Colonic mucosa (tissue), 4 donors: ENCODE measurements around the gene SPCS2. TPM values are rescaled to one million over a fixed set of nuclear protein-coding genes. Genes with fewer than 3 reads are reported as not detected.
"Not testable (repeated sequence)": the region's sequence is repeated elsewhere in the genome, so short reads cannot be mapped to it uniquely, and the experiment has no call there.

ENCODE experiments used
- DNase-seq: peaks from one replicate; pipeline ENCODE4 v3.0.0-alpha.2; 2020
- H3K27ac ChIP-seq: fragments of 200-600 bp; one replicate; pipeline ENCODE4 v1.8.0; 2021
- H3K27me3 ChIP-seq: fragments of 200-600 bp; one replicate; pipeline ENCODE4 v1.8.0; 2021
- H3K36me3 ChIP-seq: fragments of 200-600 bp; one replicate; pipeline ENCODE4 v1.8.0; 2021
- H3K4me1 ChIP-seq: fragments of 200-600 bp; one replicate; pipeline ENCODE4 v1.8.0; 2021; ENCODE audit warnings: mild to moderate bottlenecking
- H3K4me3 ChIP-seq: fragments of 200-600 bp; one replicate; pipeline ENCODE4 v1.8.0; 2021
- H3K9ac ChIP-seq, 2 donors: one replicate each; pipeline ENCODE4 v1.7.0; 2013; ENCODE audit warnings: control low read depth in 2 of 2, low read depth in 2 of 2, low read length in 2 of 2
- H3K9me3 ChIP-seq: fragments of 200-600 bp; one replicate; pipeline ENCODE4 v1.8.0; 2021
- CTCF ChIP-seq: fragments of 200-600 bp; IDR thresholded peaks from one replicate; pipeline ENCODE4 v1.8.0; 2022; ENCODE audit warnings: antibody characterized with exemption, mild to moderate bottlenecking
- intact Hi-C: fragments of 100-400 bp; cut with DNase I; formaldehyde crosslinking; loops from one replicate; pipeline ENCODE4 v1.14.1; 2022
- total RNA-seq, 2 donors: library from RNA; stranded (reverse); fragmentation: NEBNext Ultra II Directional in 1 of 2; extraction: Animal tissue kit (Norgen Biotek cat#: 25700) in 1 of 2; gene quantifications; one replicate each; pipeline ENCODE4 v1.2.1, GENCODE V29; 2021
- donor health status: healthy.
- donor health status: DM: no; HTN: no; CAD: no.
- donor health status: DM: no; HTN: no; CAD: no.

Gene SPCS2
- total RNA-seq, 2 donors from 2014 or later, result 147 to 180 TPM

GRCh38 chr11:74988541-74989259, 39.6 kb downstream of the SPCS2 start, which contains the start of gene NEU3:
NEU3 (plus strand) TSS chr11:74988933; CDS start chr11:74989061, 128 bp downstream.
- H3K4me1 ChIP-seq, result peaks cover 5% of the 10 kb centered on the region
- no peak within 1 kb of the TSS for H3K27ac ChIP-seq
- H3K9me3 ChIP-seq, result no peaks in the 10 kb centered on the region
- peak within 1 kb of the TSS; percentile 81 for H3K4me3 ChIP-seq
- H3K27me3 ChIP-seq, result no peaks in the 10 kb centered on the region
- intact Hi-C loops, result no loop called here
- DNase-seq, result peak; percentile 87
- H3K9ac ChIP-seq, result peak within 1 kb of the TSS; percentile 79 to 81
- no peaks in the 10 kb centered on the region for H3K36me3 ChIP-seq
- no peak for TF ChIP-seq CTCF

GRCh38 chr11:74989260-74989638, 40.2 kb downstream of the SPCS2 start:
- H3K36me3 ChIP-seq, result no peaks in the 10 kb centered on the region
- peak; percentile 20 for DNase-seq
- no peaks in the 10 kb centered on the region for H3K9me3 ChIP-seq
- peak overlapping the region; percentile 81 for H3K4me3 ChIP-seq
- H3K27me3 ChIP-seq, result no peaks in the 10 kb centered on the region
- TF ChIP-seq CTCF, result no peak
- H3K27ac ChIP-seq, result no peak overlapping the region
- peak overlapping the region; percentile 79 to 81 for H3K9ac ChIP-seq
- intact Hi-C loops, result no loop called here
- H3K4me1 ChIP-seq, result peaks cover 5% of the 10 kb centered on the region

GRCh38 chr11:74990150-74990549, 41.1 kb downstream of the SPCS2 start:
- H3K9ac ChIP-seq, H3K4me3 ChIP-seq, H3K27me3 ChIP-seq, H3K9me3 ChIP-seq, intact Hi-C loops, H3K27ac ChIP-seq, DNase-seq, H3K36me3 ChIP-seq, H3K4me1 ChIP-seq: not testable (repeated sequence)

DNA sequence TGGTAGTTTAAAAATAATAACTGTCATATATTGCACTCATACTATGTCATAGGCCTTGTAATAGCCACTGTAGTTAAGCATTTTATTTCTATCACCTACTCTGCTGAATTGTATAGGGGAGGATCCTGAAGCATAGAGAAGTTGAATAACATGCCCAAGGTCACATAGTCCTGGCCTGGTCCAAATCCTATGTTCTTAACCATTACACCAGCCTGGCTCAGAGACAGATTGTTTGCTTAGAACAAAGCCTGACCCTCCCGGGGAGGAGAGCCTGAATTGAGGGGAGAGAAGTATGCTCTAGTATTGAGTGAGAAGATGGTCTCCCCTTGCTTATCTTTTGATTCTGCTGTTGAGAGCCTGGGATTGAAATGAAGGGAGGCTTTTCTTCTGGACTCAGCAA, 41.9 kb downstream of the SPCS2 start:
- intact Hi-C loops, result no loop called here
- Histone ChIP-seq H3K27ac (no peak overlapping the region), H3K4me1 (peaks cover 5% of the 10 kb centered on the region), H3K9ac (no peak overlapping the region), H3K4me3 (no peak overlapping the region), H3K9me3 (no peaks in the 10 kb centered on the region), H3K27me3 (no peaks in the 10 kb centered on the region), H3K36me3 (no peaks in the 10 kb centered on the region)
- DNase-seq, result no peak
- TF ChIP-seq CTCF, result no peak

DNA sequence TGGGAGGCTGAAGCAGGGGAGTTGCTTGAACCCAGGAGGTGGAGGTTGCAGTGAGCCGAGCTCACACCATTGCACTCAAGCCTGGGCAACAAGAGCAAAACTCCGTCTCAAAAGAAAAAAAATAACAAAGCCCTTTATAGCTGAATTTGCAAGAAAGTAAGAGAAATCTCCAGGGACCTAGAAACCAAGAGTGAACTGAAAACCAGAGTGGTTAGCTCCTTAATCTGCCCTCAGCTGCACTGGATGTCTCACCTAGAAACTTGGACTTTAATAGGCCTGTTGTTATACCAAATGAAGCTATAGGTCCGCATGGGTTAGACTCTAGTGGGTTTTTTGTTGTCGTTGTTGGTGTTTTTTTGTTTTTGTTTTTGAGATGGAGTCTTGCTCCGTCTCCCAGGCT, 43.8 kb downstream of the SPCS2 start:
- no peaks in the 10 kb centered on the region for H3K9me3 ChIP-seq
- no peaks in the 10 kb centered on the region for H3K27me3 ChIP-seq
- peaks cover 5% of the 10 kb centered on the region for H3K4me1 ChIP-seq
- H3K4me3 ChIP-seq, result no peak overlapping the region
- no peak overlapping the region for H3K9ac ChIP-seq
- no peak overlapping the region for H3K27ac ChIP-seq
- no peak for DNase-seq
- TF ChIP-seq CTCF, result no peak
- intact Hi-C loops, result no loop called here
- no peaks in the 10 kb centered on the region for H3K36me3 ChIP-seq

GRCh38 chr11:75000975-75001354, 51.9 kb downstream of the SPCS2 start:
- no peaks in the 10 kb centered on the region for H3K9me3 ChIP-seq
- no peak overlapping the region for H3K4me3 ChIP-seq
- intact Hi-C loops, result no loop called here
- H3K36me3 ChIP-seq, result no peaks in the 10 kb centered on the region
- TF ChIP-seq CTCF, result no peak
- no peaks in the 10 kb centered on the region for H3K27me3 ChIP-seq
- H3K9ac ChIP-seq, result no peak overlapping the region
- no peak overlapping the region for H3K27ac ChIP-seq
- no peaks in the 10 kb centered on the region for H3K4me1 ChIP-seq
- no peak for DNase-seq
